ENCODE results near the gene RALGAPB.

- TF ChIP-seq POLR2A (IDR thresholded peaks at IDR 0.05; ENCODE audit: low read depth, low read length) (no peak), POLR2AphosphoS5 (IDR thresholded peaks at IDR 0.05; ENCODE audit: low read depth, low read length) (no peak)
Observed at GRCh38 chr20:38479596-38479995, 7.0 kb downstream of the RALGAPB start.
